ENCODE data around the gene S100A11.
A peak's percentile ranks its signal among the peaks of the same experiment; 100 is the strongest.

GRCh38 chr1:151993734-151994496, 42.9 kb downstream of the S100A11 start, which contains the start of gene S100A10:
- peak; percentile 54; the same call in 1 of the 2 replicates for TF ChIP-seq TAF1 (IDR thresholded peaks at IDR 0.05; ENCODE audit: low read depth)
- peak; percentile 49 for TF ChIP-seq YY1 (IDR thresholded peaks at IDR 0.05; ENCODE audit: low read depth)
- TF ChIP-seq EP300 (IDR thresholded peaks at IDR 0.05; ENCODE audit: borderline replicate concordance), result peak; percentile 82; the same call in 1 of the 2 replicates
- TF ChIP-seq REST (IDR thresholded peaks at IDR 0.05; ENCODE audit: low read depth), result no peak
- peak; percentile 85 for TF ChIP-seq ZBTB7A (IDR thresholded peaks at IDR 0.05; ENCODE audit: low read depth)
- no peak for TF ChIP-seq EGR1 (IDR thresholded peaks at IDR 0.05)
- TF ChIP-seq TEAD4 (IDR thresholded peaks at IDR 0.05), result peak; percentile 79
- 0 out of 2 replicates have a peak, but pooled peaks have one; percentile 24 for TF ChIP-seq CREB1 (IDR thresholded peaks at IDR 0.05; ENCODE audit: low read depth)
- peak; percentile 77 for TF ChIP-seq MAX (IDR thresholded peaks at IDR 0.05)
- TF ChIP-seq RAD21 (IDR thresholded peaks at IDR 0.05; ENCODE audit: low read depth), result peak; percentile 1; the same call in 1 of the 2 replicates
- TF ChIP-seq USF1 (IDR thresholded peaks at IDR 0.05), result peak; percentile 46; the same call in 1 of the 2 replicates
- no peak for TF ChIP-seq CEBPB (IDR thresholded peaks at IDR 0.05)
- TF ChIP-seq NFIC (IDR thresholded peaks at IDR 0.05), result peak; percentile 90
- peak; percentile 81 for TF ChIP-seq TCF12 (IDR thresholded peaks at IDR 0.05; ENCODE audit: low read depth)
